ENCODE data around the gene ZBTB25.

DNA sequence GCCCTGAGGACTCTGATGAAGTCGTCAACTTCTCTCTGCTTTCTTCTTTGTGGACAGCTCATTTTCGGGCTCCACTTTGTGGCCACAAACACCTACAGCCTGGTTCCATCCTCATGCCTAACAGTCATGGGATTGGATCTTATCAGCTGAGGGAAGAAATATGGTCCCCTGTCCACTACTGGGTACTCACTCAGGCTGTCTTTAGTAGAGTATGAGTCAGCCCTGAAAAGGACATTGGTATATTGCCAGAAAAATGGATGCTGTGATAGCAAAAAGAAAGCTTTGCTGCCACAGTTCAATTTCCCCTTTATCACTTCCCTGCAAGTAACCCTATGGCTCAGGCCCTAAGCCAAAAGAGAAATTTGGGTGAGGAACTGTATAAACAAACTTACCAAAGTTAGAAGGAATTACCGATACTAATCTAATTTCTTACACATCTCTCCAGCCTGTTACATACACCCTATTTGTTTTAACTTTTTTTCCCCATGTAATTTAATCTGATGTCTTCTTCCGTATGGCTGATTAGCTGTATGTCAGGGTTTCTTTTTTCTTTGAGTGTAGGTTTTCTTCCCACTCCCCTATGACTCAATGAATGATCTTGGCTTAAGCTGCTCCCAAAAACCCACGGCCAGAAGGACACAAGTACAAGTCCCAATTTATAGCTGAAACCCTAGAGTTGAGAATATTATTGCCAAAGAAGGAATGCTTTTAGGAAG, 86.4 kb downstream of the ZBTB25 start:
- TF ChIP-seq GATA2 (IDR thresholded peaks at IDR 0.05; ENCODE audit: low read depth, low read length) (no peak), GATA3 (IDR thresholded peaks at IDR 0.05; ENCODE audit: low read depth, low read length) (no peak)
